HG02642 (cell line): Measurements from ENCODE around the gene HMCES.
"Not testable (repeated sequence)": the region's sequence is repeated elsewhere in the genome, so short reads cannot be mapped to it uniquely, and the experiment has no call there.

Experiments
- ATAC-seq: cut with Tn5 transposase; IDR thresholded peaks from one replicate; pipeline ENCODE4 v1.9.1; 2021; ENCODE audit warnings: mild to moderate bottlenecking; ENCODE audit not compliant: unreplicated experiment, poor library complexity

HMCES gene

GRCh38 chr3:129343643-129344360 lies 65.1 kb downstream of the HMCES start:
- ATAC-seq, result no peak

- no peak for ATAC-seq
Observed at GRCh38 chr3:129344540-129345220, 66.0 kb downstream of the HMCES start.

- ATAC-seq, result no peak
Observed at GRCh38 chr3:129345281-129345680, 66.6 kb downstream of the HMCES start.

GRCh38 chr3:129345971-129346370 lies 67.3 kb downstream of the HMCES start:
- no peak for ATAC-seq

GRCh38 chr3:129346695-129347457 lies 68.2 kb downstream of the HMCES start:
- no peak for ATAC-seq

GRCh38 chr3:129347458-129347845 lies 68.8 kb downstream of the HMCES start:
- no peak for ATAC-seq

GRCh38 chr3:129348734-129349133 lies 70.1 kb downstream of the HMCES start:
- ATAC-seq, result no peak

GRCh38 chr3:129349169-129349568 lies 70.5 kb downstream of the HMCES start:
- not testable (repeated sequence) for ATAC-seq

- no peak for ATAC-seq
Observed at GRCh38 chr3:129349791-129350190, 71.1 kb downstream of the HMCES start.

- no peak for ATAC-seq
Observed at GRCh38 chr3:129352045-129352444, 73.4 kb downstream of the HMCES start.

GRCh38 chr3:129352650-129353588 lies 74.2 kb downstream of the HMCES start:
- ATAC-seq, result no peak

- ATAC-seq, result no peak
Observed at GRCh38 chr3:129353589-129353941, 74.9 kb downstream of the HMCES start.
